Effector memory CD4-positive, alpha-beta T cell (primary cell): ENCODE data around the gene TMSB4X.
A peak's percentile ranks its signal among the peaks of the same experiment; 100 is the strongest.

Experiments used
- DNase-seq, 3 donors: peaks; one replicate each; pipeline ENCODE4 v3.0.0-alpha.2; 2020
- H3K27ac ChIP-seq: 2 replicates; pipeline ENCODE4 v1.7.0; 2013; ENCODE audit warnings: mild to moderate bottlenecking, low read length, moderate library complexity; ENCODE audit not compliant: insufficient read depth, poor library complexity, severe bottlenecking
- H3K27me3 ChIP-seq: replicated peaks from 2 replicates; pipeline ENCODE4 v1.7.0; 2013; ENCODE audit warnings: mild to moderate bottlenecking, low read length; ENCODE audit not compliant: insufficient read depth, control insufficient read depth, poor library complexity, severe bottlenecking
- H3K36me3 ChIP-seq: 2 replicates; pipeline ENCODE4 v1.7.0; 2013; ENCODE audit warnings: mild to moderate bottlenecking, low read length, moderate library complexity; ENCODE audit not compliant: control insufficient read depth, insufficient read depth
- H3K4me1 ChIP-seq: 2 replicates; pipeline ENCODE4 v1.7.0; 2013; ENCODE audit warnings: low read length, mild to moderate bottlenecking; ENCODE audit not compliant: control insufficient read depth, insufficient read depth, poor library complexity, severe bottlenecking
- H3K4me3 ChIP-seq: 2 replicates; pipeline ENCODE4 v1.7.0; 2013; ENCODE audit warnings: low read length, low read depth, mild to moderate bottlenecking; ENCODE audit not compliant: insufficient read depth, poor library complexity, severe bottlenecking
- H3K9me3 ChIP-seq: 2 replicates; pipeline ENCODE4 v1.7.0; 2013; ENCODE audit warnings: mild to moderate bottlenecking, low read length, moderate library complexity; ENCODE audit not compliant: control insufficient read depth

Gene TMSB4X

GRCh38 chrX:12993826-12994225, 18.9 kb downstream of the TMSB4X start:
- H3K9me3 ChIP-seq: no peaks in the 10 kb centered on the region
- no peak overlapping the region for H3K4me3 ChIP-seq
- no peak overlapping the region for H3K27ac ChIP-seq
- no peak for DNase-seq
- no peaks in the 10 kb centered on the region for H3K36me3 ChIP-seq
- peaks cover 14% of the 10 kb centered on the region for H3K4me1 ChIP-seq
- no peaks in the 10 kb centered on the region for H3K27me3 ChIP-seq

GRCh38 chrX:12994321-12994720, 19.4 kb downstream of the TMSB4X start:
- Histone ChIP-seq H3K9me3 (no peaks in the 10 kb centered on the region), H3K36me3 (no peaks in the 10 kb centered on the region), H3K4me3 (no peak overlapping the region), H3K4me1 (peaks cover 14% of the 10 kb centered on the region), H3K27ac (no peak overlapping the region), H3K27me3 (no peaks in the 10 kb centered on the region)
- no peak for DNase-seq

GRCh38 chrX:12996934-12997435, 22.1 kb downstream of the TMSB4X start:
- peak overlapping the region; percentile 70 for H3K27ac ChIP-seq
- DNase-seq: no peak
- no peaks in the 10 kb centered on the region for H3K9me3 ChIP-seq
- H3K27me3 ChIP-seq: no peaks in the 10 kb centered on the region
- H3K4me3 ChIP-seq: no peak overlapping the region
- no peaks in the 10 kb centered on the region for H3K36me3 ChIP-seq
- H3K4me1 ChIP-seq: peaks cover 31% of the 10 kb centered on the region

DNA sequence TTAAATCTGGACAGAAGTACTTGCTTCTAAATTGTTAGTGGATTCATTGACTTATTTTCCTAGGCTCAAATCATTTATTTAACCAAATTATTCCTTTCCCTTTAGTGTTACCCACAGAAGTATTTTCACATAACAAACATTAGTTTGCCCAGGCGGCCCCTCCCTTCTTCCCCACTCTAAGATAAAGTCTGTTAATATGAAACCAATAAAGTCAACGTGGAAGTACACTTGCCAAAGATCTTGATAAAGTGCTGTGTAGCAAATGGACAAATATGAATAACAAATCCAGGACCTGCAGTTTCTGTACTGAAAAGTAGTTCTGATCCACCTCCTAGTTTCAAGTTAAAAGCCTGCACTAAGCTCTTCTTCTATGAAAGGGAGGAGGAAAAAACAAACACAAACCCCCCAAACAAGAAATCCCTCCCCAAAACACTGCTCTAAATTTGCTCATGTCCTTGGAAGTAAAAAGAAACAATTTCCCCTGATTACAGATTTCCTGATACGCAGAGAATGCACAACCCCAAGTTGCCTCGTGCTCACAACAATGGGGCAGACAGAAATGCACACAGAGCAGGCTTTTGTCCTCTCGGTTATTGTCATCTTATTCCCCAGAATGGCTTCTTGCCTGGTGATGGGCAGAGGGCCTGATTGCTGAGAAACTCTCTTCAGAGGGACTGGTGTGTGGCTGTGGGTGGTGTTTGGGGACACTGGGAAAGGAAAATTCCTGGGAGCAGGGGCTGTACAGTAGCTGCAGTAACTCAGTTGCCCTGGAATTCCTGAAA, 23.2 kb downstream of the TMSB4X start:
- Histone ChIP-seq H3K4me3 (no peak overlapping the region), H3K36me3 (no peaks in the 10 kb centered on the region), H3K27ac (peak overlapping the region; percentile 70), H3K27me3 (no peaks in the 10 kb centered on the region), H3K9me3 (no peaks in the 10 kb centered on the region), H3K4me1 (peaks cover 40% of the 10 kb centered on the region)
- DNase-seq: no peak

DNA sequence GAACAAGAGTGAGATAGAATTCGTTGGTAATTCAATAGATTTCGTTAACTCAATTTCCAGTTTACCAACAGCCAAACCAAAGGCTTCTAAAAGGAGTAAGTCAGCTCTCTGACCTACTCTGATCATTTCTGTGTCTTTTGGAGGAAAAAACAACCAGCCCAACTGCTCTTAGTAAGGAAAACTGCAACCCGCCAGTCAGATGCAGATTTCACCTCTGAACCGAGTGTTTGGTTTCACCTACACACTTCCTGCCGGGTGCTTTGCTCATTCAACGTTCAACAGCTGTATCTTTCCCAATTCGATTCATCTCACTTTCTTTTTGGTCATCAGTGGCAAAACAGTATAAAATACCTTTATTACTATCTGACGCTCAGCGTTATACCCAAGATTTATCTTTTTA, 24.5 kb downstream of the TMSB4X start:
- DNase-seq: no peak
- H3K27me3 ChIP-seq: no peaks in the 10 kb centered on the region
- H3K9me3 ChIP-seq: no peaks in the 10 kb centered on the region
- no peaks in the 10 kb centered on the region for H3K36me3 ChIP-seq
- H3K4me3 ChIP-seq: peak overlapping the region; percentile 30
- H3K4me1 ChIP-seq: peaks cover 41% of the 10 kb centered on the region
- peak overlapping the region; percentile 70 for H3K27ac ChIP-seq

DNA sequence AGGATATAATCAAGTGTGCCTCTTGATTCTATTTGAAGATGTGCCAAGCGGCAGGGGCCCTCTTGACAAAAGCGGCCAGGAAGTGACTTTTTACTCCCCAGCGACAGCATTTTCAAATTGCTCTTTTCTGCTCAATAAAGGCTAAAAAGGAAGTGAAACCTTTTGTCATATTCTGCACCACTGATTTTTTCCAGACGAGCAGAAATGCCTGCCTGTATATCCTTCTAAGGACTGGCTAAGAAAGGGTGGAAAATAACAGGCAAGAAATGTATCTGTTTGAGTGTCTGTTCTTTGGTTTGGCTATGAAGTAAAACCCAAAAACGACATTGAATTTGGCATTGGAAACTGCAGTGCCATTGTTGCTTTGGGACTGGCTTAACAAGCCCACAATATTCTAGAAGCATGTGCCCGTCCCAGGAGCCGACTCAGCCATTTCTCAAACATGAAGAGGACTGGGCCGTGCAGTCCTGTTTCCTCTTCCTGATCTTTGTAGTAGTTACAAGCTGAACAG, 25.4 kb downstream of the TMSB4X start:
- H3K4me1 ChIP-seq: peaks cover 44% of the 10 kb centered on the region
- no peak for DNase-seq

DNA sequence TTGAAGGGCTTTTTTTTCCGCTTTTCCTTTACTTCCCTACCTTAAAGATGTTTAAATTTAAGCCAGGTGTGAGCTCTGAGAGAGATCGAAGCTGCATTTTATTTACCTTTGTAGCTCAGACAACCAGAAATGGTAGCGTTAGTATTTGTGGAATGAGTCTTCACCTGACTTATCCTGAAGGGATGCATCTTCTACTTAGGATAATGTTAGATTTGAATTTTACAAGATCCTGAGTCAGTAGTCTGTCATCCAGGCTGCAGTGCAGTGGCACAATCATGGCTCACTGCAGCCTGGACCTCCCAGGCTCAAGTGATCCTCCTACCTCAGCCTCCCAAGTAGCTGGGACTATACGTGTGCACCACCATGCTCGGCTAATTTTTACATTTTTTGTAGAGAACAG, 26.2 kb downstream of the TMSB4X start:
- Histone ChIP-seq H3K36me3 (no peaks in the 10 kb centered on the region), H3K9me3 (no peaks in the 10 kb centered on the region), H3K27ac (peak overlapping the region; percentile 70), H3K4me3 (no peak overlapping the region), H3K27me3 (no peaks in the 10 kb centered on the region), H3K4me1 (peaks cover 49% of the 10 kb centered on the region)
- no peak for DNase-seq

More for the DNA sequence above, 25.4 kb downstream of the TMSB4X start:
- H3K9me3 ChIP-seq: no peaks in the 10 kb centered on the region
- H3K27me3 ChIP-seq: no peaks in the 10 kb centered on the region
- H3K4me3 ChIP-seq: peak overlapping the region; percentile 30
- peak overlapping the region; percentile 70 for H3K27ac ChIP-seq
- no peaks in the 10 kb centered on the region for H3K36me3 ChIP-seq

- Histone ChIP-seq H3K4me1 (peaks cover 50% of the 10 kb centered on the region), H3K27me3 (no peaks in the 10 kb centered on the region), H3K9me3 (no peaks in the 10 kb centered on the region), H3K4me3 (no peak overlapping the region), H3K36me3 (no peaks in the 10 kb centered on the region), H3K27ac (peak overlapping the region; percentile 70)
- no peak for DNase-seq
Measured at GRCh38 chrX:13001961-13002671, 27.2 kb downstream of the TMSB4X start.

DNA sequence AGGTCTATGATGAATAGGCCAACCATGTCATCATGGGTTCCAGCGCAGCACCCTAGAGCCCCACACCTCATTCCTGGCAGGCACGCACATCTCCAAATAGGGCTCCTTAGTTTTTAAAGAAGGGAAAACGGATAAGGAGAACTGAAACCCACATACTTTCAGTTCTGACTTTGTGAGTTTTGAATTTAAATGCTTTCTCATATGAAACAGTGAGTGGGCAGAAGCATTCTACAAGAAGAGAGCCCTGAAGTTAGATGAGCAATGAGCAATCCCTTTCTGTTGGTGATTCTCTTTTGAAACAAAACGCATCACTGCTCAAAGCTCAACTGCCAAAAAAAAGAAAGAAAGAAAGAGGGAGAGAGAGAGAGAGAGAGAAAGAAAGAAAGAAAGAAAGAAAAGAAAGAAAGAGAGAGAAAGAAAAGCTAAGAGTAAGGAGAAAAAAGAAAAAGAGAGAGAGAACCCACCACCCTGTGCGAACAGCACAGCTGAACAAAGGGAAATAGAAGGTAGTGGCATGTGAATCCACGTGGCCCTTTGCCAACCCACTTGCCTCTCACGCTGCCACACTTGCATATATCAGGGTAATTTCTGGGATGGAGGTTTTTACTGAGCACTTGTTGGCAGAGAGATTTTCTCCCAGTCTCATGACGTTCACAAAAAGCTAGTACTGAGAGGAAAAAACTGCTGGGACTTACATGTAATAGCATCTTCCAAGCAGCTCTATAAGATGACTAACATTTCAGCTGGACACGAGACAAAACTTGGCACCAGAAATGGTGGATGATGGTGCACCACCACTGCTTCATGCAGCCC, 31.0 kb downstream of the TMSB4X start:
- DNase-seq: no peak
- H3K4me1 ChIP-seq: peaks cover 35% of the 10 kb centered on the region
- H3K36me3 ChIP-seq: no peaks in the 10 kb centered on the region
- no peaks in the 10 kb centered on the region for H3K27me3 ChIP-seq
- H3K4me3 ChIP-seq: peak overlapping the region; percentile 13
- H3K9me3 ChIP-seq: no peaks in the 10 kb centered on the region
- H3K27ac ChIP-seq: peak overlapping the region; percentile 55
